RWPE1 (cell line): Measurements from ENCODE around the gene SYT4.

Source experiments
- CTCF ChIA-PET: fragments of 350-600 bp; sonication (Branson Sonifier 250); formaldehyde crosslinking; extraction: SDS; loops from one replicate; lab custom pipeline; 2021; lab: Yijun Ruan, JAX
- POLR2A ChIA-PET: fragments of 400-600 bp; formaldehyde crosslinking; extraction: SDS; loops from one replicate; lab custom pipeline; 2020; ENCODE audit warnings: antibody characterized with exemption; ENCODE audit not compliant: low non-redundant PET; lab: Yijun Ruan, JAX
- DNase-seq: peaks from one replicate; pipeline ENCODE4 v3.0.0; 2012; ENCODE audit warnings: low spot score
- H3K27ac ChIP-seq: fragments of 450-650 bp; 2 replicates; pipeline ENCODE4 v1.5.1; 2017
- CTCF ChIP-seq: fragments of 450-650 bp; conservative IDR thresholded peaks from 2 replicates; pipeline ENCODE4 v1.5.1; 2017; ENCODE audit warnings: low read depth, mild to moderate bottlenecking

SYT4 gene

GRCh38 chr18:43236921-43237320 lies 40.4 kb downstream of the SYT4 start:
- TF ChIP-seq CTCF = no peak
- DNase-seq = no peak
- POLR2A ChIA-PET = no interaction called here
- H3K27ac ChIP-seq = no peak overlapping the region
- CTCF ChIA-PET = no interaction called here

- CTCF ChIA-PET = no interaction called here
- TF ChIP-seq CTCF = no peak
- POLR2A ChIA-PET = no interaction called here
- no peak for DNase-seq
- H3K27ac ChIP-seq = no peak overlapping the region
Measured at GRCh38 chr18:43234889-43235288, 42.4 kb downstream of the SYT4 start.

GRCh38 chr18:43222501-43222900 lies 54.8 kb downstream of the SYT4 start:
- POLR2A ChIA-PET = no interaction called here

GRCh38 chr18:43220691-43221090 lies 56.6 kb downstream of the SYT4 start:
- no peak for TF ChIP-seq CTCF
- POLR2A ChIA-PET = no interaction called here
- H3K27ac ChIP-seq = no peak overlapping the region
- no peak for DNase-seq
- CTCF ChIA-PET = no interaction called here

More at GRCh38 chr18:43222501-43222900, 54.8 kb downstream of the SYT4 start:
- no peak for TF ChIP-seq CTCF
- DNase-seq = no peak
- no peak overlapping the region for H3K27ac ChIP-seq
- CTCF ChIA-PET = no interaction called here
